Ishikawa (cell line): ENCODE measurements around the gene MAML1.

Source experiments
- CEBPB ChIP-seq: IDR thresholded peaks from 2 replicates; pipeline ENCODE4 v1.6.1; 2012
- EP300 ChIP-seq: IDR thresholded peaks from 2 replicates; pipeline ENCODE4 v1.6.1; 2012; ENCODE audit warnings: borderline replicate concordance
- FOXM1 ChIP-seq: IDR thresholded peaks from 2 replicates; pipeline ENCODE4 v1.6.1; 2012; ENCODE audit warnings: low read depth, borderline replicate concordance
- NFIC ChIP-seq: IDR thresholded peaks from 2 replicates; pipeline ENCODE4 v1.6.1; 2012
- RAD21 ChIP-seq: IDR thresholded peaks from 2 replicates; pipeline ENCODE4 v1.6.1; 2012; ENCODE audit warnings: low read depth
- TAF1 ChIP-seq: IDR thresholded peaks from 2 replicates; pipeline ENCODE4 v1.6.1; 2012; ENCODE audit warnings: low read depth, mild to moderate bottlenecking
- TCF12 ChIP-seq: IDR thresholded peaks from 2 replicates; pipeline ENCODE4 v1.6.1; 2012; ENCODE audit warnings: low read depth
- YY1 ChIP-seq: IDR thresholded peaks from 2 replicates; pipeline ENCODE4 v1.6.1; 2012; ENCODE audit warnings: low read depth
- TF ChIP-seq, protein P1 (sequence below): IDR thresholded peaks from 2 replicates; pipeline ENCODE4 v1.6.1; 2012; ENCODE audit warnings: low read depth, mild to moderate bottlenecking
- TF ChIP-seq, protein P2 (sequence below): IDR thresholded peaks from 2 replicates; pipeline ENCODE4 v1.6.1; 2012

DNA sequence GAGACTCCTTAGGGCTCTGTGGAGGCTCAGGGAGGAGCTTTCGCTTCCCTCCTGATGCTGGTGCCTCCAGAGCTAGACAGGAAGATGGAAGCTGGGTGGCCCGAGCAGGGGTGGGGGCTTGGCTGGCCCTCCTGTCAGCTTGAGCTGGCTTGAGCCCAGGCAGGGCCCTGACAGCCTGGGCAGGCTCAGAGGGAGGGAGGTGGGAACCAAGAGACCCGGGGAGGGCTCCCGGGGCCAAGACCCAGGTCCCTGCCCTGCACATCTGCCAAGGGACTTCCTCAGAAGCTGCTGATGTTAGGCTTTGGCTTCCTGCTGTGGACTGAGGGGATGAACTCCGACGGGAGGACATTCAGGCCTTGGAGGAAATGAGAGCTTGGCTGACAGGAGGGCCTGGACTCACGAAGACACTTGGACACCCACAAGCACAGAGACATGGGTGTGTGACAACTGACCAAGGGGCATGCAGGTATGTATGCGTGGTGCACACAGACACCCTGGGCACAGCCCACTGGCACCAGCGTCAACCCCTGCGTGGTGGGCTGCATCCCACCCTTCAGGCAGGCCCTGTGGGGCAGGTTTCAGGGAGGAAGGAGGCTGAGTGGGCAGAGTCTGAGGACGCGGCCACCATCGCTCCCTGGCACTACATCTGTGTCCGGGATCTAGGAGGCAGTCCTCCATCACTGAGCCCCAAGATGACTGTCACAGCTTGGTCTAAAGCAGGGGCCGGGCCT is 59.4 kb downstream of the MAML1 start:
- TF ChIP-seq RAD21 (no peak), CEBPB (no peak), EP300 (no peak), TAF1 (no peak), TCF12 (no peak), FOXM1 (no peak), YY1 (no peak), NFIC (no peak)
- TF ChIP-seq, protein P1, sequence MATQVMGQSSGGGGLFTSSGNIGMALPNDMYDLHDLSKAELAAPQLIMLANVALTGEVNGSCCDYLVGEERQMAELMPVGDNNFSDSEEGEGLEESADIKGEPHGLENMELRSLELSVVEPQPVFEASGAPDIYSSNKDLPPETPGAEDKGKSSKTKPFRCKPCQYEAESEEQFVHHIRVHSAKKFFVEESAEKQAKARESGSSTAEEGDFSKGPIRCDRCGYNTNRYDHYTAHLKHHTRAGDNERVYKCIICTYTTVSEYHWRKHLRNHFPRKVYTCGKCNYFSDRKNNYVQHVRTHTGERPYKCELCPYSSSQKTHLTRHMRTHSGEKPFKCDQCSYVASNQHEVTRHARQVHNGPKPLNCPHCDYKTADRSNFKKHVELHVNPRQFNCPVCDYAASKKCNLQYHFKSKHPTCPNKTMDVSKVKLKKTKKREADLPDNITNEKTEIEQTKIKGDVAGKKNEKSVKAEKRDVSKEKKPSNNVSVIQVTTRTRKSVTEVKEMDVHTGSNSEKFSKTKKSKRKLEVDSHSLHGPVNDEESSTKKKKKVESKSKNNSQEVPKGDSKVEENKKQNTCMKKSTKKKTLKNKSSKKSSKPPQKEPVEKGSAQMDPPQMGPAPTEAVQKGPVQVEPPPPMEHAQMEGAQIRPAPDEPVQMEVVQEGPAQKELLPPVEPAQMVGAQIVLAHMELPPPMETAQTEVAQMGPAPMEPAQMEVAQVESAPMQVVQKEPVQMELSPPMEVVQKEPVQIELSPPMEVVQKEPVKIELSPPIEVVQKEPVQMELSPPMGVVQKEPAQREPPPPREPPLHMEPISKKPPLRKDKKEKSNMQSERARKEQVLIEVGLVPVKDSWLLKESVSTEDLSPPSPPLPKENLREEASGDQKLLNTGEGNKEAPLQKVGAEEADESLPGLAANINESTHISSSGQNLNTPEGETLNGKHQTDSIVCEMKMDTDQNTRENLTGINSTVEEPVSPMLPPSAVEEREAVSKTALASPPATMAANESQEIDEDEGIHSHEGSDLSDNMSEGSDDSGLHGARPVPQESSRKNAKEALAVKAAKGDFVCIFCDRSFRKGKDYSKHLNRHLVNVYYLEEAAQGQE = no peak
- TF ChIP-seq, protein P2, sequence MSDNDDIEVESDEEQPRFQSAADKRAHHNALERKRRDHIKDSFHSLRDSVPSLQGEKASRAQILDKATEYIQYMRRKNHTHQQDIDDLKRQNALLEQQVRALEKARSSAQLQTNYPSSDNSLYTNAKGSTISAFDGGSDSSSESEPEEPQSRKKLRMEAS = no peak
